GM12878 (cell line): ENCODE results near the gene XAB2.

ENCODE experiments used
- EZH2 ChIP-seq: IDR thresholded peaks from 2 replicates; pipeline ENCODE4 v1.6.1; 2012; ENCODE audit warnings: low read depth, mild to moderate bottlenecking, control low read depth, inconsistent platforms, low read length, borderline replicate concordance; ENCODE audit not compliant: control insufficient read depth
- KAT2A ChIP-seq: conservative IDR thresholded peaks from 2 replicates; pipeline ENCODE4 v1.6.1; 2011; ENCODE audit warnings: low read depth, low read length; ENCODE audit not compliant: control insufficient read depth

GRCh38 chr19:7642295-7643030, 13.1 kb upstream of the XAB2 start:
- TF ChIP-seq KAT2A (no peak), EZH2 (no peak)
